OCI-LY7 (cell line): ENCODE data around the gene MYL5. TPM values are rescaled to one million over a fixed set of nuclear protein-coding genes. Genes with fewer than 3 reads are reported as not detected.

Experiments used
- BruUV-seq: library from RNA; stranded (reverse); fragments of 400-500 nt; replicated peaks from 2 replicates; lab custom pipeline; 2021; lab: Mats Ljungman, UMichigan
- CTCF ChIA-PET: fragments of 300-600 bp; sonication (Branson Sonifier 250); formaldehyde crosslinking; loops from one replicate; lab custom pipeline; 2022; ENCODE audit warnings: antibody characterized with exemption; ENCODE audit not compliant: unreplicated experiment; lab: Charles Lee
- POLR2A ChIA-PET: fragments of 300-600 bp; sonication (Branson Sonifier 250); formaldehyde crosslinking; loops from one replicate; lab custom pipeline; 2022; ENCODE audit warnings: antibody characterized with exemption; lab: Charles Lee
- DNase-seq: peaks from one replicate; pipeline ENCODE4 v3.0.0-alpha.2; 2015; ENCODE audit warnings: low spot score
- H2AFZ ChIP-seq: fragments of 200-600 bp; sonication (generic), shearing (Covaris generic); 2 replicates; pipeline ENCODE4 v1.6.1; 2014; ENCODE audit warnings: mild to moderate bottlenecking, antibody characterized with exemption, low read length, moderate library complexity
- H3K27ac ChIP-seq: fragments of 200-600 bp; sonication (generic); 2 replicates; pipeline ENCODE4 v1.5.1; 2014; ENCODE audit warnings: mixed run types, low read depth, mild to moderate bottlenecking, moderate library complexity, low read length, inconsistent platforms; ENCODE audit not compliant: poor library complexity, severe bottlenecking
- H3K36me3 ChIP-seq: fragments of 200-600 bp; sonication (generic); 2 replicates; pipeline ENCODE4 v1.6.1; 2014; ENCODE audit warnings: mild to moderate bottlenecking, antibody characterized with exemption, low read length, moderate library complexity, mixed read lengths; ENCODE audit not compliant: insufficient read depth
- H3K4me1 ChIP-seq: fragments of 200-600 bp; sonication (generic); 2 replicates; pipeline ENCODE4 v1.5.1; 2014; ENCODE audit warnings: mild to moderate bottlenecking, low read length; ENCODE audit not compliant: insufficient read depth, poor library complexity, severe bottlenecking
- H3K4me2 ChIP-seq: fragments of 200-600 bp; sonication (generic); 2 replicates; pipeline ENCODE4 v1.6.1; 2014; ENCODE audit warnings: mild to moderate bottlenecking, low read length
- H3K4me3 ChIP-seq: fragments of 200-600 bp; sonication (generic); 2 replicates; pipeline ENCODE4 v1.5.1; 2014; ENCODE audit warnings: mild to moderate bottlenecking, low read depth, low read length; ENCODE audit not compliant: poor library complexity, severe bottlenecking
- H3K79me2 ChIP-seq: fragments of 200-600 bp; sonication (generic); 2 replicates; pipeline ENCODE4 v1.6.1; 2016; ENCODE audit warnings: low read depth, mild to moderate bottlenecking, low read length, moderate library complexity, mixed read lengths; ENCODE audit not compliant: insufficient read depth
- H3K9me2 ChIP-seq: fragments of 200-600 bp; sonication (generic); 2 replicates; pipeline ENCODE4 v1.6.1; 2016; ENCODE audit warnings: mild to moderate bottlenecking, low read length, mixed read lengths; ENCODE audit not compliant: insufficient read depth
- H3K9me3 ChIP-seq: fragments of 200-600 bp; sonication (generic); 2 replicates; pipeline ENCODE4 v1.6.1; 2014; ENCODE audit warnings: mild to moderate bottlenecking, mixed run types, low read length, mixed read lengths
- H4K20me1 ChIP-seq: fragments of 200-600 bp; sonication (generic); 2 replicates; pipeline ENCODE4 v1.6.1; 2014; ENCODE audit warnings: mild to moderate bottlenecking, antibody characterized with exemption, low read length, moderate library complexity, mixed read lengths; ENCODE audit not compliant: insufficient read depth
- CTCF ChIP-seq: fragments of 200-600 bp; sonication (generic); conservative IDR thresholded peaks from 2 replicates; pipeline ENCODE4 v1.5.1; 2014; ENCODE audit warnings: mild to moderate bottlenecking, antibody characterized with exemption, low read length, moderate library complexity, mixed read lengths
- EZH2phosphoT487 ChIP-seq: fragments of 200-600 bp; sonication (generic); IDR thresholded peaks from 2 replicates; pipeline ENCODE4 v1.6.1; 2018; ENCODE audit warnings: low read depth, borderline replicate concordance, mild to moderate bottlenecking, mixed run types, antibody characterized with exemption, low read length, moderate library complexity, mixed read lengths
- intact Hi-C: fragments of 100-400 bp; cut with micrococcal nuclease; formaldehyde crosslinking; loops from one replicate; pipeline ENCODE4 v1.10.0; 2022; ENCODE audit not compliant: unreplicated experiment
- total RNA-seq, 2 experiments: library from RNA; depleted of rRNA in 1 of 2; stranded (reverse); fragments of >200 nt in 1 of 2; shearing (Covaris generic) in 1 of 2; gene quantifications; 2 replicates each; pipeline ENCODE4 v1.2.3, GENCODE V29; 2014 to 2022

MYL5 gene
- total RNA-seq, 2 experiments from 2014 or later, result 24.4 to 62.2 TPM

- H4K20me1 ChIP-seq, result no peaks in the 10 kb centered on the region
- H3K4me3 ChIP-seq, result no peak overlapping the region
- H3K4me1 ChIP-seq, result no peaks in the 10 kb centered on the region
- BruUV-seq, result no TSS peak
- TF ChIP-seq CTCF (no peak), EZH2phosphoT487 (no peak)
- ChIA-PET POLR2A (no interaction called here), CTCF (no interaction called here)
- DNase-seq, result no peak
- no peak overlapping the region for H3K27ac ChIP-seq
- H3K79me2 ChIP-seq, result no peaks in the 10 kb centered on the region
- no peaks in the 10 kb centered on the region for H3K9me2 ChIP-seq
- H3K9me3 ChIP-seq, result no peaks in the 10 kb centered on the region
- intact Hi-C loops, result no loop called here
- H3K4me2 ChIP-seq, result no peak overlapping the region
- H2AFZ ChIP-seq, result no peak overlapping the region
- H3K36me3 ChIP-seq, result no peaks in the 10 kb centered on the region
These were observed 45.3 kb upstream of the MYL5 start for GRCh38 chr4:628821-629635.

DNA sequence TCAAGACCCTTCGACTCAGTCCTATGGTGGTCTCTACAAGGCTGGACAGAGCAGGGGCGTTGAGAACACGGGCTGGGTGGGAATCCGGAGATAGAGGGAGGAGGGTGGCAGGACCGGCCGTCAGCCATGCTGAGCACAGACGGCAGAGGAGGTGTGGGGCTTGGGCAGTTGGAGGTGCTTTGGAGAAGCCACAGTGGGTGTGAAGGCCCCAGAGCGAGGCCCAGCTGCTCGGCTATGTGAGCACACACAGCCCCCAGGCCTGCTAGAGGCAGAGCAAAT lies 44.8 kb upstream of the MYL5 start:
- intact Hi-C loops, result no loop called here
- no peaks in the 10 kb centered on the region for H4K20me1 ChIP-seq
- H2AFZ ChIP-seq, result no peak overlapping the region
- no peak overlapping the region for H3K4me2 ChIP-seq
- no peak overlapping the region for H3K27ac ChIP-seq
- no peaks in the 10 kb centered on the region for H3K36me3 ChIP-seq
- no peaks in the 10 kb centered on the region for H3K4me1 ChIP-seq
- no peak for DNase-seq
- POLR2A ChIA-PET, result no interaction called here
- H3K79me2 ChIP-seq, result no peaks in the 10 kb centered on the region
- H3K4me3 ChIP-seq, result no peak overlapping the region
- H3K9me3 ChIP-seq, result no peaks in the 10 kb centered on the region
- TF ChIP-seq EZH2phosphoT487 (no peak), CTCF (no peak)
- BruUV-seq, result no TSS peak
- H3K9me2 ChIP-seq, result no peaks in the 10 kb centered on the region
- CTCF ChIA-PET, result no interaction called here

DNA sequence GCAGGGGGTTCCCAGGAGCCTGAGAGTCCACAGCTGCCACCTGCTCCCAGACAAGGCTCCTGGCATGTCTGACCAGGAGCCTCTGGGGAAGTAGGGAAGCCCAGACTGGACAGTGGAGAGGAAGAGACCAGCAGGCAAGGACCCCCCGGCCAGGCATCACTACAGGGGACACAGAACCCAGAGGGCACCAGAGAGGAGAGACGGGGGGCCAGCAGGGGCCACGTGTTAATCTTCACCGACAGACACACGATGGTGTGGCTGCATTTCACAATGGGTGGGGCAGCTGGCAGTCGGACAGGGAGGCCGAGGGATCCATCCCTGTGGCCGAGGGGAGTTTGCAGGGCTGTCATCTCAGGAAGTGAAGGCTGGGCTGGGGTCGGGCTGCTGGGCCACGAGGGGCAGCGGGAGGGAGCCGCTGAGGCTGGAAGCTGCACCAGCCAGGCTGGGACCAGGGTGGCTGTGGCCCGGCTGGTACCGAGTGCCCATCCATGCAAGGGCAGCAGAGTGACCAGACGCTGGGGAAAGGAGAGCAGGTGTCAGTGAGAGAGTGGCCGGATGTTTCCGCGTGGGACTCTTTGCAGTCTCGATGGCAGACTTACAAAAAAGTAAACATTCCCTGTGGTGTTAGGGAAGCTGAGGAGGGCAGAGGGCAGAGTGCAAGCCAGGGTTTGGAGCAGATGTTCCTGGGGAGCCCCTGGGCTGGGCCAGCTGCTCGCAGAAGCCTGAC lies 44.3 kb upstream of the MYL5 start:
- no TSS peak for BruUV-seq
- no peaks in the 10 kb centered on the region for H3K9me3 ChIP-seq
- no peak for DNase-seq
- ChIA-PET POLR2A (no interaction called here), CTCF (no interaction called here)
- H2AFZ ChIP-seq, result no peak overlapping the region
- H3K79me2 ChIP-seq, result no peaks in the 10 kb centered on the region
- H3K4me1 ChIP-seq, result no peaks in the 10 kb centered on the region
- H3K4me2 ChIP-seq, result no peak overlapping the region
- no peak for TF ChIP-seq CTCF
- H4K20me1 ChIP-seq, result no peaks in the 10 kb centered on the region
- H3K9me2 ChIP-seq, result no peaks in the 10 kb centered on the region
- H3K36me3 ChIP-seq, result no peaks in the 10 kb centered on the region
- no peak overlapping the region for H3K27ac ChIP-seq
- H3K4me3 ChIP-seq, result no peak overlapping the region
- intact Hi-C loops, result no loop called here
